WTC11 (cell line): ENCODE results near the gene TKTL1.
"Not testable (repeated sequence)": the region's sequence is repeated elsewhere in the genome, so short reads cannot be mapped to it uniquely, and the experiment has no call there.

Experiments
- ATF6 ChIP-seq: sonication (generic); formaldehyde crosslinking; IDR thresholded peaks from 2 replicates; pipeline ENCODE4 v1.8.1; 2023; ENCODE audit warnings: mild to moderate bottlenecking, missing genetic modification reagents
- CTCF ChIP-seq: fragments of 200-600 bp; IDR thresholded peaks from 2 replicates; pipeline ENCODE4 v1.8.0; 2022; ENCODE audit warnings: antibody characterized with exemption
- E2F4 ChIP-seq: sonication (generic); formaldehyde crosslinking; IDR thresholded peaks from 2 replicates; pipeline ENCODE4 v1.8.1; 2022; ENCODE audit warnings: low read depth, mild to moderate bottlenecking, moderate library complexity, missing genetic modification reagents, borderline replicate concordance
- MAX ChIP-seq: sonication (generic); formaldehyde crosslinking; IDR thresholded peaks from 2 replicates; pipeline ENCODE4 v1.8.0; 2022; ENCODE audit warnings: mild to moderate bottlenecking, missing genetic modification reagents
- NR1H2 ChIP-seq: sonication (generic); formaldehyde crosslinking; IDR thresholded peaks from 2 replicates; pipeline ENCODE4 v1.9.0; 2021; ENCODE audit warnings: mild to moderate bottlenecking, moderate library complexity, missing genetic modification reagents
- RELA ChIP-seq: sonication (generic); formaldehyde crosslinking; IDR thresholded peaks from 2 replicates; pipeline ENCODE4 v1.8.1; 2022; ENCODE audit warnings: missing genetic modification reagents, mild to moderate bottlenecking, borderline replicate concordance

- not testable (repeated sequence) for TF ChIP-seq RELA (CRISPR knock-in tag); CTCF; ATF6 (CRISPR knock-in tag); E2F4 (CRISPR knock-in tag); MAX (CRISPR knock-in tag); NR1H2
Measured at GRCh38 chrX:154343063-154343462, 47.5 kb downstream of the TKTL1 start.
